HG03095 (cell line): Measurements from ENCODE around the gene DBX2.
"Not testable (repeated sequence)": the region's sequence is repeated elsewhere in the genome, so short reads cannot be mapped to it uniquely, and the experiment has no call there.

Experiments
- ATAC-seq: cut with Tn5 transposase; IDR thresholded peaks from one replicate; pipeline ENCODE4 v1.9.1; 2021; ENCODE audit warnings: moderate library complexity; ENCODE audit not compliant: unreplicated experiment

DBX2 gene

DNA sequence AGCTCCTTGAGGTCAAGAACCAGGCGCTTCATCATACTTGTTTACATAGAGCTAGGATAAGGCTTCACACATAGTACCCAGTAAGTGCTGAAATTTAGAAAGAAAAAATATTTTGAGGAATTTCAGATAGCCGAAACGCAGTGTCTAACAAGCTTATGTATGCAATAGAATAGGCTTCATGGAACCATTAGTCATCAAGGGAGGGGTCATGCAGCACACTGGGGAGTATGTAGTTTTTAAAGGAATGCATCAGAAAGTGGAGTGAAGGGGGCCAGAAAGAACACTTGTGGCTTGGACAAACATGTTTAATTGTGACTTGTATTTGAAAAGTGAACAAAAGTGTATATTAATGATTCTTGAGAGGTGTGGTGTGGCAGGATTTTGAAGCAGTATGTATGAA, 38.1 kb downstream of the DBX2 start:
- ATAC-seq = no peak

DNA sequence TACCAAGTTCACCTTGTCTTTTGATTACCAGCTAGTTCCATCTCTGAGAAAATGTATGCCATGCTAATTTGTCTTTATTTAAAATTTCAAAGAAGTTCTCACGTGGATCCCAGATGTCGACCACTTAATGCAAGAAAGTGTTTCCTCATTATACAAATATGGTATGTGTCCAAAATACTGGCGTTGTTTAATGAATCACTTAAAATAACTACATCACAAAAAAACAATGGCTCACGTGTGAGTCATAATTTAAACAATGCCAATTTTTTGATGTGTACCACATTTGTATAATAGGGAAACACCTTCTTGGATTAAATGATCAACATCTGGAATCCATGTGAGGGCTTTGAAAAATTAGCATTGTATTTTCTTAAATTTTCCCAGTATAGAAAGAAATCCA, 40.8 kb downstream of the DBX2 start:
- no peak for ATAC-seq

- ATAC-seq = no peak
Observed at GRCh38 chr12:45008211-45008610, 42.7 kb downstream of the DBX2 start.

DNA sequence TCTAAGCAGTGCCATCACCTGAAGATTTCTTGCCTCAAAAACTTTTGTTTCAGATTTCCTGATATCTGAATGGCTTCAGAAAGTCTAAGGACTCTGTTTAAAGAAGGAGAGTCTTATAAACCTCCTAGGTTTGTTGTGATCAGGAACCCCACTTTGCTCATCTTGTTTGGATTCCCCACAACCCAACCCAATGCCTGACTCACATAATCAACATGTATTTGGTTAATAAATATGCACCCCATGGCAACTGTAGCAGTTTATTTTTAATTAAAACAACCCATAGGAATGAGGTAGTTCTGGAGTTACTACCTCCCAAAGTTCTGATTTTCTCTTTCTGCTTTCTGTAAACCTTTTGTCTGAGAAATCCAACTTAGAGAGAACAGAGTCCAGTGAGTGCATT, 51.5 kb downstream of the DBX2 start:
- no peak for ATAC-seq

- ATAC-seq = no peak
Observed at GRCh38 chr12:44993161-44993560, 57.7 kb downstream of the DBX2 start.

- not testable (repeated sequence) for ATAC-seq
Observed at GRCh38 chr12:44984863-44985262, 66.0 kb downstream of the DBX2 start.

- ATAC-seq = no peak
Observed at GRCh38 chr12:44979918-44980317, 71.0 kb downstream of the DBX2 start.

DNA sequence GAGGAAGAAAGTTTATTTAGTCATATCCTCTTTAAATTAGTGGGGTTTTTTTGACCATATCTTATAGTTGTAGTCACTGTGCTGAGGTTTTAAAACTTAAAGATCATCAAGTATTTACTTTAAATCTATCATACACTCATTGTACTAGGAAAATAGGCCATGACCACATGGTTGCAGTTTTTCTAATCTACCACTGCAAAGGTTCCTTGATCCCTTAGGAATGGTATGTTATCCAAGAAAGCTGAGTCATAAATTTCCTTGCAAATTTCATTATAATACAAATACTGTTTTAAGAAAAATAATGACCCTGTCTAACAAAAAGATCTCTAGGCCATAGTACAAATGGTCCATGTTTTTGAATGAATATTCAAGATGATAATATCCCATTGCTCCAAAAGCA, 74.7 kb downstream of the DBX2 start:
- ATAC-seq = no peak

DNA sequence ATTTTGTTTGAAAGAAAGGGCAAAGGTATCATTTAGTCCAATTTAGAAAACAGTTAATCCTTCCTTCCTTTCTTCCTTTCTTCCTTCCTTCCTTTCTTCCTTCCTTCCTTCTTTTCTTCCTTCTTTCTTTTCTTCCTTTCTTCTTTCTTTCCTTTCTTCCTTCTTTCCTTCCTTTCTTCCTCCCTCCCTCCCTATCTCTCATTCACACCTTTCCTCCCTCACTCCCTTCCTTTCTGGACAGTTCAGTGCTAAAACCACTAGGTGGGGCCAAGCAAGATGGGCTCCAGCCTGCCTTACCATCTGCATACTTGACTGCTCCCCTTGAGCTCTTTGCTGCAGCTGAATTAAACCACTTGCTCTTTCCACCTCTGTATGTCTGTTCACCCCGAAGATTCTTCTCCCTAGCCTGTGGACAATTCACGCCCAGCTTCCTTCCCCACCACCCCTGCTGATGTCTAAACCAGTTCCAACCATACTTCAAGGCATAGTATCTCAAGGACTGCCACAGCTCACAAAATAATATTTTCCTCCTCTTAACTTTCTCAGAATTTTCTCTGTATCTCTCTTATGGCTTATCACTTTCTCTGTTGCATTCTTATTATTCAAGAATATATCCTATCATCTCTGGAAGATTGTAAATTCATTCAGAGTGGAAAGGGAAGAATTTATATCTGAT, 78.0 kb downstream of the DBX2 start:
- no peak for ATAC-seq

GRCh38 chr12:44968965-44969364, 81.9 kb downstream of the DBX2 start:
- no peak for ATAC-seq
